Stimulated activated CD8-positive, alpha-beta memory T cell treated with anti-CD3 and anti-CD28 coated beads, Interleukin-4, amount 100 ng/mL, for 48 hours (primary cell): ENCODE measurements around the gene C6orf136.

Experiments used
- DNase-seq: peaks from one replicate; pipeline ENCODE4 v3.0.0-alpha.2; 2020

Gene C6orf136

GRCh38 chr6:30687659-30688431 is 40.9 kb downstream of the C6orf136 start:
- DNase-seq: peak; percentile 33

- DNase-seq: no peak
These were observed 41.6 kb downstream of the C6orf136 start for GRCh38 chr6:30688569-30688968.

- no peak for DNase-seq
These were observed 42.3 kb downstream of the C6orf136 start for GRCh38 chr6:30689022-30689865.

- DNase-seq: no peak
These were observed 43.1 kb downstream of the C6orf136 start for GRCh38 chr6:30689985-30690384.

GRCh38 chr6:30690403-30691207 is 43.7 kb downstream of the C6orf136 start, which contains the start of gene NRM:
TSS of gene NRM (minus strand) at chr6:30690984. CDS start at chr6:30690974, 10 bp downstream.
- DNase-seq: peak; percentile 87

GRCh38 chr6:30691208-30691847 is 44.4 kb downstream of the C6orf136 start:
- DNase-seq: no peak

- no peak for DNase-seq
These were observed 49.5 kb downstream of the C6orf136 start for GRCh38 chr6:30696432-30696831.

- DNase-seq: no peak
These were observed 53.4 kb downstream of the C6orf136 start for GRCh38 chr6:30700340-30700739.
